Measurements from ENCODE around the gene NRG4. TPM values are rescaled to one million over a fixed set of nuclear protein-coding genes. Genes with fewer than 3 reads are reported as not detected.
A peak's percentile ranks its signal among the peaks of the same experiment; 100 is the strongest.

The NRG4 gene
- total and polyA plus RNA-seq, 9 of the 15 experiments (the other 6 are each of a cell fraction or from before 2014, with no cell fraction given) = 0.33 to 2.5 (median 0.76) TPM

GRCh38 chr15:75902129-75902557 lies 110.1 kb downstream of the NRG4 start (continued):
- TF ChIP-seq SIN3A (IDR thresholded peaks at IDR 0.05; ENCODE audit: borderline replicate concordance in 2 of 2, control insufficient read depth in 1 of 2, low read depth in 2 of 2, low read length in 2 of 2) = peak; percentile 40 to 45; a peak in 2 of 4 replicates
- TF ChIP-seq, protein P1, sequence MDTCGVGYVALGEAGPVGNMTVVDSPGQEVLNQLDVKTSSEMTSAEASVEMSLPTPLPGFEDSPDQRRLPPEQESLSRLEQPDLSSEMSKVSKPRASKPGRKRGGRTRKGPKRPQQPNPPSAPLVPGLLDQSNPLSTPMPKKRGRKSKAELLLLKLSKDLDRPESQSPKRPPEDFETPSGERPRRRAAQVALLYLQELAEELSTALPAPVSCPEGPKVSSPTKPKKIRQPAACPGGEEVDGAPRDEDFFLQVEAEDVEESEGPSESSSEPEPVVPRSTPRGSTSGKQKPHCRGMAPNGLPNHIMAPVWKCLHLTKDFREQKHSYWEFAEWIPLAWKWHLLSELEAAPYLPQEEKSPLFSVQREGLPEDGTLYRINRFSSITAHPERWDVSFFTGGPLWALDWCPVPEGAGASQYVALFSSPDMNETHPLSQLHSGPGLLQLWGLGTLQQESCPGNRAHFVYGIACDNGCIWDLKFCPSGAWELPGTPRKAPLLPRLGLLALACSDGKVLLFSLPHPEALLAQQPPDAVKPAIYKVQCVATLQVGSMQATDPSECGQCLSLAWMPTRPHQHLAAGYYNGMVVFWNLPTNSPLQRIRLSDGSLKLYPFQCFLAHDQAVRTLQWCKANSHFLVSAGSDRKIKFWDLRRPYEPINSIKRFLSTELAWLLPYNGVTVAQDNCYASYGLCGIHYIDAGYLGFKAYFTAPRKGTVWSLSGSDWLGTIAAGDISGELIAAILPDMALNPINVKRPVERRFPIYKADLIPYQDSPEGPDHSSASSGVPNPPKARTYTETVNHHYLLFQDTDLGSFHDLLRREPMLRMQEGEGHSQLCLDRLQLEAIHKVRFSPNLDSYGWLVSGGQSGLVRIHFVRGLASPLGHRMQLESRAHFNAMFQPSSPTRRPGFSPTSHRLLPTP (IDR thresholded peaks at IDR 0.05; ENCODE audit: borderline replicate concordance, extremely low read depth, insufficient read length) = peak; percentile 42
- TF ChIP-seq TCF3 (CRISPR knock-in tag; IDR thresholded peaks at IDR 0.05) = peak; percentile 85
- peak in 1 of 2 experiments; percentile 85; a peak in 2 of 4 replicates for TF ChIP-seq TBL1XR1 (IDR thresholded peaks at IDR 0.05; ENCODE audit: low read length in 2 of 2)
- TF ChIP-seq, protein P2, sequence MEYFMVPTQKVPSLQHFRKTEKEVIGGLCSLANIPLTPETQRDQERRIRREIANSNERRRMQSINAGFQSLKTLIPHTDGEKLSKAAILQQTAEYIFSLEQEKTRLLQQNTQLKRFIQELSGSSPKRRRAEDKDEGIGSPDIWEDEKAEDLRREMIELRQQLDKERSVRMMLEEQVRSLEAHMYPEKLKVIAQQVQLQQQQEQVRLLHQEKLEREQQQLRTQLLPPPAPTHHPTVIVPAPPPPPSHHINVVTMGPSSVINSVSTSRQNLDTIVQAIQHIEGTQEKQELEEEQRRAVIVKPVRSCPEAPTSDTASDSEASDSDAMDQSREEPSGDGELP (CRISPR knock-in tag; IDR thresholded peaks at IDR 0.05; ENCODE audit: borderline replicate concordance) = peak; percentile 54; the same call in 1 of the 2 replicates
- peak; percentile 96 for TF ChIP-seq MEF2D (tag; conservative IDR thresholded peaks at IDR 0.05; ENCODE audit: low read depth)
- peak; percentile 90 for TF ChIP-seq CBFA2T3 (IDR thresholded peaks at IDR 0.05)
- TF ChIP-seq CEBPB (tag; IDR thresholded peaks at IDR 0.05) = peak; percentile 53; the same call in 1 of the 2 replicates
- TF ChIP-seq ZNF232 (CRISPR knock-in tag; IDR thresholded peaks at IDR 0.05) = no peak
- TF ChIP-seq NRF1 (conservative IDR thresholded peaks at IDR 0.05 in 1 of 2, IDR thresholded peaks at IDR 0.05 in 1 of 2) = peak; percentile 35 to 41; a peak in 3 of 4 replicates
- TF ChIP-seq MEF2A (IDR thresholded peaks at IDR 0.05; ENCODE audit: control insufficient read depth, low read depth, low read length) = peak; percentile 99
- no peak for TF ChIP-seq HDAC6 (IDR thresholded peaks at IDR 0.05; ENCODE audit: low read depth, low read length)
- peak; percentile 43 to 56; a peak in 3 of 4 replicates for TF ChIP-seq TRIM24 (IDR thresholded peaks at IDR 0.05)
- peak; percentile 35; the same call in 1 of the 2 replicates for TF ChIP-seq ELF4 (CRISPR knock-in tag; IDR thresholded peaks at IDR 0.05)
- peak in 1 of 2 experiments; percentile 48; a peak in 1 of 4 replicates for TF ChIP-seq MAZ (CRISPR knock-in tag; conservative IDR thresholded peaks at IDR 0.05 in 1 of 2, IDR thresholded peaks at IDR 0.05 in 1 of 2)
- TF ChIP-seq PML (IDR thresholded peaks at IDR 0.05; ENCODE audit: low read length) = peak; percentile 63
- peak; percentile 31; the same call in 1 of the 2 replicates for TF ChIP-seq JUND (IDR thresholded peaks at IDR 0.05; ENCODE audit: borderline replicate concordance, low read depth, low read length)
- TF ChIP-seq JUND (tag; IDR thresholded peaks at IDR 0.05; ENCODE audit: borderline replicate concordance, low read depth, low read length) = no peak; the same call in 2 of the 3 replicates
- TF ChIP-seq, protein P3, sequence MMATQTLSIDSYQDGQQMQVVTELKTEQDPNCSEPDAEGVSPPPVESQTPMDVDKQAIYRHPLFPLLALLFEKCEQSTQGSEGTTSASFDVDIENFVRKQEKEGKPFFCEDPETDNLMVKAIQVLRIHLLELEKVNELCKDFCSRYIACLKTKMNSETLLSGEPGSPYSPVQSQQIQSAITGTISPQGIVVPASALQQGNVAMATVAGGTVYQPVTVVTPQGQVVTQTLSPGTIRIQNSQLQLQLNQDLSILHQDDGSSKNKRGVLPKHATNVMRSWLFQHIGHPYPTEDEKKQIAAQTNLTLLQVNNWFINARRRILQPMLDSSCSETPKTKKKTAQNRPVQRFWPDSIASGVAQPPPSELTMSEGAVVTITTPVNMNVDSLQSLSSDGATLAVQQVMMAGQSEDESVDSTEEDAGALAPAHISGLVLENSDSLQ (IDR thresholded peaks at IDR 0.05) = peak; percentile 37
- TF ChIP-seq PHF20 (IDR thresholded peaks at IDR 0.05; ENCODE audit: partially characterized antibody) = peak; percentile 16
- TF ChIP-seq, protein P4, sequence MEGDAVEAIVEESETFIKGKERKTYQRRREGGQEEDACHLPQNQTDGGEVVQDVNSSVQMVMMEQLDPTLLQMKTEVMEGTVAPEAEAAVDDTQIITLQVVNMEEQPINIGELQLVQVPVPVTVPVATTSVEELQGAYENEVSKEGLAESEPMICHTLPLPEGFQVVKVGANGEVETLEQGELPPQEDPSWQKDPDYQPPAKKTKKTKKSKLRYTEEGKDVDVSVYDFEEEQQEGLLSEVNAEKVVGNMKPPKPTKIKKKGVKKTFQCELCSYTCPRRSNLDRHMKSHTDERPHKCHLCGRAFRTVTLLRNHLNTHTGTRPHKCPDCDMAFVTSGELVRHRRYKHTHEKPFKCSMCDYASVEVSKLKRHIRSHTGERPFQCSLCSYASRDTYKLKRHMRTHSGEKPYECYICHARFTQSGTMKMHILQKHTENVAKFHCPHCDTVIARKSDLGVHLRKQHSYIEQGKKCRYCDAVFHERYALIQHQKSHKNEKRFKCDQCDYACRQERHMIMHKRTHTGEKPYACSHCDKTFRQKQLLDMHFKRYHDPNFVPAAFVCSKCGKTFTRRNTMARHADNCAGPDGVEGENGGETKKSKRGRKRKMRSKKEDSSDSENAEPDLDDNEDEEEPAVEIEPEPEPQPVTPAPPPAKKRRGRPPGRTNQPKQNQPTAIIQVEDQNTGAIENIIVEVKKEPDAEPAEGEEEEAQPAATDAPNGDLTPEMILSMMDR (IDR thresholded peaks at IDR 0.05 in 2 of 3, conservative IDR thresholded peaks at IDR 0.05 in 1 of 3; ENCODE audit: insufficient read depth in 2 of 3, low read depth in 1 of 3, low read length in 3 of 3) = peak in 1 of 3 experiments; percentile 19; a peak in 2 of 6 replicates
- no peak for TF ChIP-seq RNF2 (IDR thresholded peaks at IDR 0.05)
